Tibial nerve (tissue), 3 donors: Measurements from ENCODE around the gene SLC26A2.

Source experiments
- EP300 ChIP-seq, 2 donors: sonication (generic); formaldehyde crosslinking; IDR thresholded peaks; one replicate each; pipeline ENCODE4 v1.6.1; 2017; ENCODE audit warnings: antibody characterized with exemption in 2 of 2, mild to moderate bottlenecking in 1 of 2
- POLR2A ChIP-seq, 2 donors: fragments of 450-650 bp; IDR thresholded peaks; one replicate each; pipeline ENCODE4 v1.6.1; 2017; ENCODE audit warnings: antibody characterized with exemption in 2 of 2, mild to moderate bottlenecking in 2 of 2, moderate library complexity in 2 of 2

DNA sequence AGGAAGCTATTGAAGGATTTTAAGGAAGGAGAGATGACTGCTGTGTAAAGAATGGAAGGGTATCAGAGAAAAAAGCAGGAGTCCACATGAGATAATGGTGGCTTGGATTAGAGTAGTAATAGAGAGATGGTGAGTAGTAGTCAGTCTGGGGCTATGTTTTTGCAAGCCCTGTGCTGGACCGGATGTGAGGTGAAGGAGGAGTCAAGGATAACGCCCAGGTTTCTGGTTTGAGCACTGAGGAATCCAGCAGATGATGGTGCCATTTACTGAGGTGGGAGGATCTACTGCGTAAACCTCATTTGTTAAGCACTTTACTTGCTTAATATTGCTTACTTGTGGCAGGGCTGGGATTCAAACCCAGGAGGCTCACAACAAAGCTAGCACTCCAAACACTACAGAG, 38.8 kb downstream of the SLC26A2 start:
- TF ChIP-seq POLR2A (IDR thresholded peaks at IDR 0.05), result no peak
- no peak for TF ChIP-seq EP300 (IDR thresholded peaks at IDR 0.05)
